Spleen (tissue), 7 donors: Measurements from ENCODE around the gene DSE.

Source experiments
- CTCF ChIP-seq, 11 experiments: fragments of 200-600 bp in 7 of 11; fragments of 450-650 bp in 4 of 11; sonication (generic) in 4 of 11; IDR thresholded peaks in 8 of 11; conservative IDR thresholded peaks in 3 of 11; 1 replicate in 7 of 11; 2 replicates in 4 of 11; pipeline versions ENCODE4 v1.4.0 to v1.8.0; 2016 to 2021; ENCODE audit warnings: antibody characterized with exemption in 11 of 11, inconsistent platforms in 4 of 11, mild to moderate bottlenecking in 1 of 11
- POLR2A ChIP-seq, 3 donors: fragments of 450-650 bp; IDR thresholded peaks; one replicate each; pipeline ENCODE4 v1.5.1; 2017; ENCODE audit warnings: antibody characterized with exemption in 3 of 3, mild to moderate bottlenecking in 1 of 3
- POLR2AphosphoS5 ChIP-seq, 3 donors: sonication (generic); formaldehyde crosslinking; IDR thresholded peaks; one replicate each; pipeline ENCODE4 v1.5.1; 2017; ENCODE audit warnings: antibody characterized with exemption in 3 of 3
- donor health status: DM: no; HTN: no; CAD: no; lungs with moderate emphysema.
- donor health status: DM: no; HTN: no; CAD: no.
- donor health status: DM: no; HTN: no; CAD: no.

- TF ChIP-seq CTCF (IDR thresholded peaks at IDR 0.05 in 8 of 11, conservative IDR thresholded peaks at IDR 0.05 in 3 of 11) (no peak), POLR2AphosphoS5 (IDR thresholded peaks at IDR 0.05) (no peak), POLR2A (IDR thresholded peaks at IDR 0.05) (no peak)
Observed at GRCh38 chr6:116483616-116484015, 112.9 kb downstream of the DSE start.
